ENCODE data around the gene MLST8. TPM values are rescaled to one million over a fixed set of nuclear protein-coding genes. Genes with fewer than 3 reads are reported as not detected.
A peak's percentile ranks its signal among the peaks of the same experiment; 100 is the strongest.
"Not testable (repeated sequence)": the region's sequence is repeated elsewhere in the genome, so short reads cannot be mapped to it uniquely, and the experiment has no call there.

MLST8 gene
- total RNA-seq, 1 donor from 2014 or later: 37.0 TPM

DNA sequence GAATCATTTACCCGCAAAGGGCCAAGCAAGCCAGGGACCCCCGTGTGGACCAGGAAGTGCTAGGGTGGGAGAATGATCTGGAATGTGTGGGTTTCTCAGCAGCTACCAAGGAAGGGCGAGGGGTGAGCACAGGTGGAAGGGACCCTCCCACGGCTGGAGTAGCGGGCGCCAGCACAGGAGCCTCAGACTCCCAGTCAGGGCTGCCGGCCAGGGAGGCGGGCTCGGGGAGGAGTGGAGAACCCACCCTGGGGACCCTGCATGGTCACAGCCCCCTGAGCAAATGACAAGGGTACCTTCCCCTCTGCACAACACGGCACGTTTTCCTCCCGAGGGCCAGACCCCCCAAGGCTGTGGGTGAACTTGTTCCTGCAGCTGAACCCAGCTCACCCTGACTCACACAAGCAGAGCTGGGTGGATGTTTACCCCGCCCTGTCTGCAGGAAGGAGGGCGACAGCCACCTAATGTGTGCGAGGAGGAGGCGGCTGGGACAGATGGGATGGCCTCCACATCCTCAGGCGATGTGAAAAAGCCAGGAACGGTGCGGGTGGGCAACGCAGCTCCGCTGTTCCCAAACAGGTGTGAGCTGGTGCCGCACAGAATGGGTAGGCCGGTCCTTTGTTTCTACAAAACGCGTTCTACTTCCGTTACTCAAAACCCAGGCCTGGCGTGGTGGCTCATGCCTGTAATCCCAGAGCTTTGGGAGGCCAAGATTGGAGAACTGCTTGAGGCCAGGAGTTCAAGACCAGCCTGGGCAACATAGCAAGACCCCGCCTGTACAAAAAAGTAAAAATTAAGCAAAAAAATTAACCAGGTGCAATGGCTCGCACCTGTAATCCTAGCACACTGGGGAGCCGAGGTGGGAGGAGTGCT, 39.9 kb downstream of the MLST8 start:
- no peak for DNase-seq (ENCODE audit: low spot score)

DNA sequence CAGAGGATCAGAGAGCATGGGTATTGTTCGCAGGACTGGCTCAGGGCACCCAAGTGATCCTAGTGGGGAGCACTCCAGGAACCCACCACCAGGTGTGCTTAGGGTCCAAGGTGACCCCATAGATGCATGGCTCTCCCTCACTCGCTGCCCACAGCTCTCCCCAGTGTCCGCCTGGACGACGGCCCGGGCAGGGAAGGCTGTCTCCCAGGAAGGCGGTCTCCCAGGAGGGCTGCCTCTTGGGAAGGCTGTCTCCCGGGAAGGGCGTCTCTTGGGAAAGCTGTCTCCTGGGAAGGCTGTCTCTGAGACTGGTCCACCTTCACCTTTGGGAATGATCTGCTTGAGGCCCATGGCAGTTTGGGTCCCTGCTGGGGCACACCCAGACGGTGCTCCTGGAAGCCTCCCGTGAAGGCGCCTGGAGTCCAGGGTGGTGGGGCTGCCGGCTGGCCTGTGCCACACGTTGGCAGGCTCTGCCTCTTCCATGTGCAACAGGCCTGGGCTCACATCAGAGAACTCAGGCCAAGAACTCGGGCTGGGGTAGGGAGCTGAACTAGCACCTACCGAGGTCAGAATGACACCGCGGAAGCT, 41.1 kb downstream of the MLST8 start:
- DNase-seq (ENCODE audit: low spot score): no peak

DNA sequence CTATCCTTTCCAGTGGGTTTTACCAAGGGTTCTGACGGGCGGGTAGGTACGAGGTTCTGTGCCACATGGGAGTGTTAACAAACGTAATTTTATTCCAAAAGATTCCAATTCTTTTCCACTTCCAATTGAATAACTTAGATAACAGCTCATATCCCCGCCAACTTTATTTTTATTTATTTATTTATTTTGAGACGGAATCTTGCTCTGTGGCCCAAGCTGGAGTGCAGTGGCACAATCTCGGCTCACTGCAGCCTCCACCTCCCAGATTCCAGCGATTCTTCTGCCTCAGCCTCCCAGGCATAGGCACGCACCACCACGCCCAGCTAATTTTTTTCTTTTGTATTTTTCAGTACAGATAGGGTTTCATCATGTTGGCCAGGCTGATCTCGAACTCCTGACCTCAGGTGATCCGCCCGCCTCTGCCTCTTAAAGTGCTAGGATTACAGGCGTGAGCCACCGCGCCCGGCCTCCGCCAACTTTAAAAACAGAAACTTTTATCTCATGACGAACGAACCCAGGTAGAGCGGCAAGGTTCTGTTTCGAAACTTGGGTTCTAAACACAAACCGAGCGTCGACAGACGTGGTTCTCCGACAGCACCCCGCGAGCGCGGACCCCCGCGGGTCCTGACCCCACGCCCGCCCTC, 45.5 kb downstream of the MLST8 start:
- no peak for DNase-seq (ENCODE audit: low spot score)

DNA sequence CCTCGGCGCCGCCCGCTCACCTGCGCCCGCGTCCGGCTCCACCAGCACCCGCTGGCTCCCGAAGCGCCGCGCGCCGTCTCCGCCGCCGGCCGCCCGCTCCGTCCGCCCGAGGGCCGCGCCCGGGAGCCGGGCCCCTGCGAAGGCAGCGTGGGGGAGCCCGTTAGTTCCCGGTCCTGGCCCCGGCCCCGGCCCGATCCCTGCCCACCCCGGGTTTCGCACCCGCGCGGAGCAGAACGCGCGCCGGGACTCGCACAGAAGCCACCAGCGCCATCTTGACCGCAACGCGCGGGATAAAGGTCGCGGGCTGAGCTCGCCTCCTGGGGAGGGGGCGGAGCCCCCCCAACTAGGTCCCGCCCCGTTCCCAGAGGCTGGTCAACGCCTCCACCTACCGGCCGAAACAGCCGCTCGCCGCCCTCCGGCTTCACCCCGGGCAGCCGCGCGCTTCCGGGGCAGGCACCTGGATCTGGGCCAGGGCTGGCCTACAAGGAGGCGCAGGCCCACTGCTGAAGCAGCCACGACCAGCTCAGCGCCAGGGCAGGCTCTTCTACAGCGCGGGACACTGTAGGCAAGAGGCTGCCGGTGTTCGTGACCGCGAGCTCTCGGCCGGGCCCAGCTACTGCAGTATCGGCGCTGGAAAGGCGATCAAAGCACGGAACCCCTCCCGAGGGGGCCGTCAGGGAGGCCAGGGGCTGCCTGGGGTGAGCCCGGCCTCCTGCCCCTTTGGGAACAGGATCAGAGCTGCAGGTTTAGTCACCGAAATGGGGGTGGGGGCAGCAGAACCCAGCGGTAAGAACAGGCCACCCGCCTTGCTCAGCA, 46.2 kb downstream of the MLST8 start, which contains the start of gene ECI1:
TSS of gene ECI1 (minus strand) at position 292 of the 816 bp plus-strand sequence. CDS start at position 271, 21 bp downstream.
- DNase-seq (ENCODE audit: low spot score): peak; percentile 96

DNA sequence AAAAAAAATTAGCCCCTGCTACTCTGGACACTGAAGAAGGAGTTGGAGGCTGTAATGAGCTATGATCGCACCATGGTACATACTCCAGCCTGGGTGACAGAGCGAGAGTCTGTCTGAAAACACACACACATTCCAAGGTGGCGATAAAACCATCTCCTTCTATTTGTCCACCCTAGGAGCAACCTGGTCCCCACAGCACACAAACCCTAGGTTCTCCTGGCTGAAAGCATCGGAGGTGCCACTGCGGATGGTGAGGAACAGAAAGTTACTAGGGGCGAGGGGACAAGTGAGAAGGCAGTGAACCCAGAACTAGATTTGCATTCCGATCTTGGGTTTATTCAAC, 47.5 kb downstream of the MLST8 start:
- no peak for DNase-seq (ENCODE audit: low spot score)

DNA sequence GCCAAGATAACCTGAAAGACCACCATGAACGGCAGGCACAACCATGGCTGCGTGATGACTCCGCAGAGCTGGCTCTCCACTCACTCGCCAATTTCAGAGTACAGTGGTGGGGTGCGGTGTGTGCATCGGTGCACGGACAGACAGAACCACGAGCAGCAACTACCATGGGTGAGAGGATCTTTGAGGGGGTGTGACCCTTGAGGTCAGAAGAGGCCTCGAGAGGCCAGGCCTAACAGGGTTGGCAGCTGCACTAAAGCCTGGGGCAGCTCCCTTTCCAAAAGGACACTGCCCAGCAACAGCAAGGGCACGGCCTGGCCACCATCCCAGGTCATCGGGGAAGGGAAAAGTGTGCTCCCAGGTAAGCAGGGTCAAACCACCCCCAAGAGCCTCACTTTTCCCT, 48.0 kb downstream of the MLST8 start:
- no peak for DNase-seq (ENCODE audit: low spot score)

DNA sequence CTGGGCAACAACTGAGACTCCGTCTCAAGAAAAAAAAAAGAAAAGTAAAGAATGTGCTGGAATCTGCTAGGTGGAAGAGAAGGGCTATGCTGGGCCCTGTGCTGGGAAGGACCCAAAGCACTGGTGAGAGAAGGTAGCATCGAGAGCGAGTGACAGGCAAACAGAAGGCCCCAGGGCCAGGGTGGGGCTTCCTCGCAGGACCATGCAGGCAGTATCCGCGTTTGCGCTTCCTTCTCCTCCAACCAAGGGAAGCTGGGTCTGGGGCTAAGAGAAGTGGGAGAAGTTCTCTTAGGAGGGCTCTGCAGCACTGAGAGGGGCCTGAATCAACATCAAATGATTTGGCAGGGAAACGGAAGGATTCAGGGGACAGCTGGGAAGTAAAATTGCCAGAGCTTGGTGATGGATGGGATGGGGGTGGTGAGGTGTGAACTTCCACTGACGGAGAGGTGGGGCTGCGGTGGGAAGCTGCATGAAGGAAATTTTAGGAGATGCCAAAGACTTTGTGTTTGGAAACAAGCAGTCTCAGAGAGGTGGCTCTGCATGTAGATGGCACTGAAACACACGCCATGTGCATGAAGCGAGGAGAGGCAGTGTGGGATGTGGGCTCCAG, 51.4 kb downstream of the MLST8 start:
- DNase-seq (ENCODE audit: low spot score): no peak

DNA sequence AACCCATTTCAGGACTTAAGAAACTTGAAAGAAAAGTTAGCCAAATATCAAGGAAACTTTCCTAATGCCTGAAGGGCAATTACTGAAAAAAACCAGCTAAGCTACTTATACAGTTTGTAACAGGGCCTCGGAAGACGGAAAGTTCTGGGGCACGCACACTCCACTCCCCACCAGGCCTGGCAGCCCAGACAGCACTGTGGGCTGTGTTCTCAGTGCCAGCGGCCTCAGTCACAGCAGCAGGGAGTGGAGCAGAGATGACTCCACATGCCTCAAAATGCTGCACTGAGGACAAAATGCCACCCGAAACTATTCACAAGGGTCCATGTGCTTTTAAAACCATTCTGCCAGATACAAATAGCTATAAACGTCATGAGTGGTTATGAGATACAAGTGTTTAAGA, 52.5 kb downstream of the MLST8 start:
- DNase-seq (ENCODE audit: low spot score): no peak

DNA sequence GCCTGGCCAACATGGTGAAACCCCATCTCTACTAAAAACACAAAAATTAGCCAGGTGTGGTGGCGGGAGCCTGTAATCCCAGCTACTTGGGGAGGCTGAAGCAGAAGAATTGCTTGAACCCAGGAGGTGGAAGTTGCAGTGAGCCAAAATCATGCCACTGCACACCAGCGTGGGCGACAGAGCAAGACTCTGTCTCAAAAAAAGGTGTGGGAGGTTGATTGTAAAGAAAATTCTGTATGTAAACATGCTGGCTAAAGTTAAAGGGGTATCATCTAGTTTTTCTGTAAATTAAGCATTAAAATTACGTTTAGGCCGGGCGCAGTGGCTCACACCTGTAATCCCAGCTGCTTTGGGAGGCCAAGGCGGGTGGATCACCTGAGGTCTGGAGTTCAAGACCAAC, 53.3 kb downstream of the MLST8 start:
- DNase-seq (ENCODE audit: low spot score): not testable (repeated sequence)

Other genes with a start within 250 kb of the MLST8 start
- 97.5 TPM for gene NDUFB10, start 245.9 kb upstream of the MLST8 start, total RNA-seq
- 2,737 TPM for gene RPS2, start 240.6 kb upstream of the MLST8 start, total RNA-seq
- not detected for gene RNF151, start 238.6 kb upstream of the MLST8 start, total RNA-seq
- 37.0 TPM for gene TBL3, start 233.4 kb upstream of the MLST8 start, total RNA-seq
- gene NOXO1, start 224.0 kb upstream of the MLST8 start, total RNA-seq: 0.65 TPM
- gene GFER, start 221.3 kb upstream of the MLST8 start, total RNA-seq: 16.5 TPM
- gene SYNGR3, start 215.5 kb upstream of the MLST8 start, total RNA-seq: 0.86 TPM
- 46.4 TPM for gene ZNF598, start 195.6 kb upstream of the MLST8 start, total RNA-seq
- not detected for gene NPW, start 185.7 kb upstream of the MLST8 start, total RNA-seq
- 106 TPM for gene NHERF2, start 178.6 kb upstream of the MLST8 start, total RNA-seq
- 11.8 TPM for gene NTHL1, start 157.6 kb upstream of the MLST8 start, total RNA-seq
- 178 TPM for gene TSC2, start 157.5 kb upstream of the MLST8 start, total RNA-seq
- 165 TPM for gene PKD1, start 69.6 kb upstream of the MLST8 start, total RNA-seq
- 0.83 TPM for gene RAB26, start 56.8 kb upstream of the MLST8 start, total RNA-seq
- 76.2 TPM for gene TRAF7, start 49.7 kb upstream of the MLST8 start, total RNA-seq
- gene CASKIN1, start 8.8 kb upstream of the MLST8 start, total RNA-seq: 0.05 TPM
- gene BRICD5, start 5.4 kb downstream of the MLST8 start, total RNA-seq: 7.4 TPM
- gene PGP, start 9.4 kb downstream of the MLST8 start, total RNA-seq: 11.3 TPM
- 24.7 TPM for gene E4F1, start 18.1 kb downstream of the MLST8 start, total RNA-seq
- 1.5 TPM for gene DNASE1L2, start 31.0 kb downstream of the MLST8 start, total RNA-seq
- gene ECI1, start 46.1 kb downstream of the MLST8 start, total RNA-seq: 47.8 TPM
- gene RNPS1, start 62.7 kb downstream of the MLST8 start, total RNA-seq: 178 TPM
- 10.4 TPM for gene ABCA3, start 135.3 kb downstream of the MLST8 start, total RNA-seq
- gene CCNF, start 224.0 kb downstream of the MLST8 start, total RNA-seq: 7.8 TPM